Nephron (organoid): ENCODE measurements around the gene ZNF841.

Experiments
- H3K27ac Mint-ChIP-seq, 3 experiments: 2 replicates each; pipeline ENCODE4 v1.8.0; 2020; ENCODE audit warnings: mixed read lengths in 3 of 3, mild to moderate bottlenecking in 2 of 3, moderate library complexity in 1 of 3
- H3K27me3 Mint-ChIP-seq: 2 replicates; pipeline ENCODE4 v1.8.0; 2021; ENCODE audit warnings: low read depth, mild to moderate bottlenecking, moderate library complexity, mixed read lengths
- H3K36me3 Mint-ChIP-seq: 2 replicates; pipeline ENCODE4 v1.8.0; 2020; ENCODE audit warnings: low read depth, mixed read lengths
- H3K4me1 Mint-ChIP-seq: 2 replicates; pipeline ENCODE4 v1.8.0; 2020; ENCODE audit warnings: mixed read lengths
- H3K4me3 Mint-ChIP-seq, 3 experiments: 2 replicates each; pipeline ENCODE4 v1.8.0; 2020; ENCODE audit warnings: mild to moderate bottlenecking in 3 of 3, mixed read lengths in 3 of 3, moderate library complexity in 2 of 3
- H3K9me3 Mint-ChIP-seq: 2 replicates; pipeline ENCODE4 v1.8.0; 2020; ENCODE audit warnings: mixed read lengths
- CTCF ChIP-seq, 3 experiments: fragments of 200-600 bp; sonication (generic); IDR thresholded peaks; one replicate each; pipeline ENCODE4 v1.5.0; 2021; ENCODE audit warnings: antibody characterized with exemption in 3 of 3; ENCODE audit not compliant: unreplicated experiment in 3 of 3

The ZNF841 gene

GRCh38 chr19:52138983-52139251, 43.4 kb upstream of the ZNF841 start:
- H3K9me3 Mint-ChIP-seq = peaks cover 52% of the 10 kb centered on the region
- peaks cover 14% of the 10 kb centered on the region for H3K4me1 Mint-ChIP-seq
- H3K4me3 Mint-ChIP-seq = peak overlapping the region; percentile 96 to 99 (median 96)
- peak overlapping the region; percentile 88 to 98 (median 97) for H3K27ac Mint-ChIP-seq
- TF ChIP-seq CTCF (IDR thresholded peaks at IDR 0.05; ENCODE audit: unreplicated experiment in 3 of 3) = no peak
- H3K27me3 Mint-ChIP-seq = no peaks in the 10 kb centered on the region
- peaks cover 54% of the 10 kb centered on the region for H3K36me3 Mint-ChIP-seq

GRCh38 chr19:52138278-52138982, 42.9 kb upstream of the ZNF841 start:
- peaks cover 59% of the 10 kb centered on the region for H3K36me3 Mint-ChIP-seq
- peak overlapping the region; percentile 96 to 99 (median 96) for H3K4me3 Mint-ChIP-seq
- TF ChIP-seq CTCF (IDR thresholded peaks at IDR 0.05; ENCODE audit: unreplicated experiment in 3 of 3) = no peak
- H3K9me3 Mint-ChIP-seq = peaks cover 56% of the 10 kb centered on the region
- peak overlapping the region; percentile 88 to 98 (median 97) for H3K27ac Mint-ChIP-seq
- no peaks in the 10 kb centered on the region for H3K27me3 Mint-ChIP-seq
- peaks cover 14% of the 10 kb centered on the region for H3K4me1 Mint-ChIP-seq

- H3K27me3 Mint-ChIP-seq = no peaks in the 10 kb centered on the region
- H3K4me3 Mint-ChIP-seq = no peak overlapping the region
- H3K36me3 Mint-ChIP-seq = peaks cover 100% of the 10 kb centered on the region
Observed at GRCh38 chr19:52120286-52120685, 24.7 kb upstream of the ZNF841 start.

GRCh38 chr19:52115526-52116053, 20.0 kb upstream of the ZNF841 start:
- H3K4me1 Mint-ChIP-seq = no peaks in the 10 kb centered on the region
- H3K4me3 Mint-ChIP-seq = no peak overlapping the region
- H3K27me3 Mint-ChIP-seq = no peaks in the 10 kb centered on the region
- H3K27ac Mint-ChIP-seq = no peak overlapping the region
- no peak for TF ChIP-seq CTCF (IDR thresholded peaks at IDR 0.05; ENCODE audit: unreplicated experiment in 3 of 3)
- peaks cover 93% of the 10 kb centered on the region for H3K9me3 Mint-ChIP-seq
- peaks cover 97% of the 10 kb centered on the region for H3K36me3 Mint-ChIP-seq

More at GRCh38 chr19:52120286-52120685, 24.7 kb upstream of the ZNF841 start:
- Mint-ChIP-seq H3K9me3 (peaks cover 93% of the 10 kb centered on the region), H3K27ac (no peak overlapping the region), H3K4me1 (no peaks in the 10 kb centered on the region)
- TF ChIP-seq CTCF (IDR thresholded peaks at IDR 0.05; ENCODE audit: unreplicated experiment in 3 of 3) = no peak

GRCh38 chr19:52114691-52115090, 19.1 kb upstream of the ZNF841 start:
- Mint-ChIP-seq H3K36me3 (peaks cover 92% of the 10 kb centered on the region), H3K4me1 (no peaks in the 10 kb centered on the region), H3K9me3 (peaks cover 93% of the 10 kb centered on the region), H3K27ac (no peak overlapping the region), H3K27me3 (no peaks in the 10 kb centered on the region), H3K4me3 (no peak overlapping the region)
- no peak for TF ChIP-seq CTCF (IDR thresholded peaks at IDR 0.05; ENCODE audit: unreplicated experiment in 3 of 3)

GRCh38 chr19:52112624-52113023, 17.1 kb upstream of the ZNF841 start:
- Mint-ChIP-seq H3K4me3 (no peak overlapping the region), H3K4me1 (no peaks in the 10 kb centered on the region), H3K9me3 (peaks cover 87% of the 10 kb centered on the region), H3K27me3 (no peaks in the 10 kb centered on the region), H3K27ac (no peak overlapping the region), H3K36me3 (peaks cover 79% of the 10 kb centered on the region)
- TF ChIP-seq CTCF (IDR thresholded peaks at IDR 0.05; ENCODE audit: unreplicated experiment in 3 of 3) = no peak
